Body of pancreas (tissue), 4 donors: Measurements from ENCODE around the gene TXNDC11. TPM values are rescaled to one million over a fixed set of nuclear protein-coding genes. Genes with fewer than 3 reads are reported as not detected.

Source experiments
- ATAC-seq: fragments of 150-250 bp; one replicate; pipeline ENCODE4 v1.9.1; 2016
- DNase-seq, 4 donors: peaks; one replicate each; pipeline ENCODE4 v3.0.0-alpha.2; 2019
- H3K27ac ChIP-seq, 4 donors: fragments of 200-600 bp; sonication (generic); 1 replicate in 3 of 4; 2 replicates in 1 of 4; pipeline versions ENCODE4 v1.5.1 to v1.6.1; 2016 to 2019; ENCODE audit warnings: mild to moderate bottlenecking in 1 of 4, mixed read lengths in 1 of 4, moderate library complexity in 1 of 4
- H3K27me3 ChIP-seq, 2 donors: fragments of 200-600 bp; sonication (generic); one replicate each; pipeline ENCODE4 v1.6.0; 2016; ENCODE audit warnings: mild to moderate bottlenecking in 1 of 2
- H3K36me3 ChIP-seq, 2 donors: fragments of 200-600 bp; sonication (generic); replicated peaks in 1 of 2; 2 replicates each; pipeline ENCODE4 v1.5.1; 2016; ENCODE audit warnings: low read depth in 2 of 2; ENCODE audit not compliant: insufficient read depth in 1 of 2
- H3K4me1 ChIP-seq: fragments of 200-600 bp; sonication (generic); one replicate; pipeline ENCODE4 v1.6.0; 2016
- H3K4me3 ChIP-seq, 2 donors: fragments of 200-600 bp; sonication (generic); 1 replicate in 1 of 2; 2 replicates in 1 of 2; pipeline ENCODE4 v1.5.1; 2016 to 2019
- H3K9me3 ChIP-seq, 3 donors: fragments of 200-600 bp; sonication (generic); 1 replicate in 2 of 3; 2 replicates in 1 of 3; pipeline ENCODE4 v1.5.1; 2016
- POLR2A ChIP-seq, 3 donors: fragments of 450-650 bp; IDR thresholded peaks; one replicate each; pipeline ENCODE4 v1.6.1; 2016; ENCODE audit warnings: antibody characterized with exemption in 3 of 3, mild to moderate bottlenecking in 2 of 3
- WGBS, 2 donors: methylation state at CpG; one replicate each; pipeline ENCODE4 v1.1.5; 2017; 5-methylcytosine and 5-hydroxymethylcytosine counted together
- intact Hi-C: fragments of 100-400 bp; cut with DNase I; formaldehyde crosslinking; loops from one replicate; pipeline ENCODE4 v1.15.1; 2023
- total RNA-seq, 2 donors: library from RNA; depleted of rRNA; stranded (reverse); fragments of >200 nt; gene quantifications; one replicate each; pipeline ENCODE4 v1.1.0, GENCODE V29; 2016
- TF ChIP-seq, protein P1 (sequence below), 7 experiments: fragments of 450-650 bp in 4 of 7; fragments of 200-600 bp in 3 of 7; sonication (generic) in 3 of 7; IDR thresholded peaks; one replicate each; pipeline ENCODE4 v1.5.1; 2016 to 2019; ENCODE audit warnings: antibody characterized with exemption in 7 of 7

The TXNDC11 gene
- total RNA-seq, 2 donors from 2014 or later = 38.4 to 90.3 TPM

- WGBS, 2 donors = 19 to 40% methylated on average over 2 of the region's 2 CpGs
- H3K4me3 ChIP-seq = no peak overlapping the region
- H3K27me3 ChIP-seq = no peaks in the 10 kb centered on the region
- H3K4me1 ChIP-seq = peaks cover 30% of the 10 kb centered on the region
- no peaks in the 10 kb centered on the region for H3K9me3 ChIP-seq
- intact Hi-C loops = no loop called here
- peaks cover 9 to 32% of the 10 kb centered on the region in 2 donors for H3K36me3 ChIP-seq
- ATAC-seq = peak; percentile 20
- peak overlapping the region in 2 of 4 donors; percentile 9 to 34 for H3K27ac ChIP-seq
- DNase-seq = no peak
- TF ChIP-seq, protein P1, sequence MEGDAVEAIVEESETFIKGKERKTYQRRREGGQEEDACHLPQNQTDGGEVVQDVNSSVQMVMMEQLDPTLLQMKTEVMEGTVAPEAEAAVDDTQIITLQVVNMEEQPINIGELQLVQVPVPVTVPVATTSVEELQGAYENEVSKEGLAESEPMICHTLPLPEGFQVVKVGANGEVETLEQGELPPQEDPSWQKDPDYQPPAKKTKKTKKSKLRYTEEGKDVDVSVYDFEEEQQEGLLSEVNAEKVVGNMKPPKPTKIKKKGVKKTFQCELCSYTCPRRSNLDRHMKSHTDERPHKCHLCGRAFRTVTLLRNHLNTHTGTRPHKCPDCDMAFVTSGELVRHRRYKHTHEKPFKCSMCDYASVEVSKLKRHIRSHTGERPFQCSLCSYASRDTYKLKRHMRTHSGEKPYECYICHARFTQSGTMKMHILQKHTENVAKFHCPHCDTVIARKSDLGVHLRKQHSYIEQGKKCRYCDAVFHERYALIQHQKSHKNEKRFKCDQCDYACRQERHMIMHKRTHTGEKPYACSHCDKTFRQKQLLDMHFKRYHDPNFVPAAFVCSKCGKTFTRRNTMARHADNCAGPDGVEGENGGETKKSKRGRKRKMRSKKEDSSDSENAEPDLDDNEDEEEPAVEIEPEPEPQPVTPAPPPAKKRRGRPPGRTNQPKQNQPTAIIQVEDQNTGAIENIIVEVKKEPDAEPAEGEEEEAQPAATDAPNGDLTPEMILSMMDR (IDR thresholded peaks at IDR 0.05) = no peak
- no peak for TF ChIP-seq POLR2A (IDR thresholded peaks at IDR 0.05)
These were observed 61.1 kb downstream of the TXNDC11 start for GRCh38 chr16:11681556-11681955.

- DNase-seq (no peak), ATAC-seq (no peak)
- Histone ChIP-seq H3K9me3 (no peaks in the 10 kb centered on the region), H3K27ac (peak overlapping the region in 1 of 4 donors; percentile 34), H3K36me3 (peaks cover 9 to 35% of the 10 kb centered on the region in 2 donors), H3K4me1 (peaks cover 43% of the 10 kb centered on the region), H3K27me3 (no peaks in the 10 kb centered on the region), H3K4me3 (no peak overlapping the region)
- WGBS, 2 donors = 66 to 76% methylated on average over 8 to 12 of the region's 12 CpGs
- intact Hi-C loops = no loop called here
- no peak for TF ChIP-seq POLR2A (IDR thresholded peaks at IDR 0.05)
- TF ChIP-seq, protein P1 (IDR thresholded peaks at IDR 0.05) = no peak
These were observed 62.4 kb downstream of the TXNDC11 start for GRCh38 chr16:11679941-11680911.

GRCh38 chr16:11679250-11679649, 63.4 kb downstream of the TXNDC11 start:
- 84 to 86% methylated on average over 6 to 13 of the region's 13 CpGs for WGBS, 2 donors
- H3K27ac ChIP-seq = no peak overlapping the region
- TF ChIP-seq, protein P1 (IDR thresholded peaks at IDR 0.05) = no peak
- TF ChIP-seq POLR2A (IDR thresholded peaks at IDR 0.05) = no peak
- H3K9me3 ChIP-seq = no peaks in the 10 kb centered on the region
- no peaks in the 10 kb centered on the region for H3K27me3 ChIP-seq
- H3K36me3 ChIP-seq = peaks cover 9 to 28% of the 10 kb centered on the region in 2 donors
- ATAC-seq (no peak), DNase-seq (no peak)
- peaks cover 53% of the 10 kb centered on the region for H3K4me1 ChIP-seq
- intact Hi-C loops = no loop called here
- H3K4me3 ChIP-seq = no peak overlapping the region

DNA sequence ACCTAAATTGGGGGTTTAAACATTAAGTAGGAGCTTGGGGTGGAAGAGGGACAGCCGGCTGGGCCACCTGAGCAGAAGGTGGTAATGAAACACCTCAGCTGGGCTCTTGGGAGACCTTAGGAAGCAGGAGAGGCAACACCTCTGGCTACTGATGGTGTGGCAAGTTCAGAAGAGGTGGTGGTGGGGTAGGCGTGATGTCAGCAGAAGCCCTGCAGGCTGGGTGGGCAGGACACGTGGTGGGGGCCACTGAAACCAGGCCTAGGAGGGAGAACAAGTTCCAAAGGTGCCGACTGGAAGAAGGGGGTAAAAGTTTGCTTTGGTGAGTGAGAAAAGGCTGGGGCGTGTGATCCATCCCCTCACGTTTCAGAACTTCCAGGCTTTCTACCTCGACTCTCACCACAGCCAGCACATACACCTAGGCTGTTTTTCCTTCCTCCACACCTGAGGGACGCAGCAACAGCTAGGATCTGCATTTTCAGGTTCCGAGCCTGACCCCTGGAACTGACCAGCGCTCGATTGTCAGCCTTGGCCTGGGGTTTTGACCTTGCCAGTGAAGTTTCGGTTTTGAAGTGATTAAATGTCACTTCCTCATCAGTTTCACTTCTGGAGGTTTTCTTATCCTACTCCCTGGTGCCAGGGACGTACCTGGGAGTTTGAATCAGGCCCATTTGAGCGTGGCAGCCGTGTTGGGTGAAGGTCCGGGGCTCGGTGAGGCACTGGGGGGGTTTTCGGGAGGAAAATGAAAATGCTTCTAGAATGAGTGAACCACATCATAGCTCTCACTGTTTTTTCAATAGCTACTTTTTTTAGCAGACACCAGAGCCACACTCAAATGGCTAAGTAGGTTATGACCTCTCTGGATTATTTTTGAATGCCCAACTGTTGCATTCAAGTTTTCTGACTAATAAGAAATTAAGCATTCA, 64.4 kb downstream of the TXNDC11 start:
- Histone ChIP-seq H3K36me3 (peaks cover 1 to 21% of the 10 kb centered on the region in 2 donors), H3K4me1 (peaks cover 62% of the 10 kb centered on the region), H3K27me3 (no peaks in the 10 kb centered on the region), H3K27ac (peak overlapping the region in 2 of 4 donors; percentile 5 to 10), H3K4me3 (no peak overlapping the region), H3K9me3 (no peaks in the 10 kb centered on the region)
- WGBS, 2 donors = 74 to 78% methylated on average over 18 of the region's 18 CpGs
- DNase-seq (no peak), ATAC-seq (no peak)
- TF ChIP-seq POLR2A (IDR thresholded peaks at IDR 0.05) = no peak
- TF ChIP-seq, protein P1 (IDR thresholded peaks at IDR 0.05) = no peak
- intact Hi-C loops = no loop called here
